GM12874 (cell line): ENCODE results near the gene XYLT2.

Experiments
- TF ChIP-seq, protein P1 (sequence below): IDR thresholded peaks from 2 replicates; pipeline ENCODE4 v1.5.1; 2011; ENCODE audit warnings: low read depth, mild to moderate bottlenecking, control low read depth, low read length, moderate library complexity; ENCODE audit not compliant: insufficient read depth

Gene XYLT2

DNA sequence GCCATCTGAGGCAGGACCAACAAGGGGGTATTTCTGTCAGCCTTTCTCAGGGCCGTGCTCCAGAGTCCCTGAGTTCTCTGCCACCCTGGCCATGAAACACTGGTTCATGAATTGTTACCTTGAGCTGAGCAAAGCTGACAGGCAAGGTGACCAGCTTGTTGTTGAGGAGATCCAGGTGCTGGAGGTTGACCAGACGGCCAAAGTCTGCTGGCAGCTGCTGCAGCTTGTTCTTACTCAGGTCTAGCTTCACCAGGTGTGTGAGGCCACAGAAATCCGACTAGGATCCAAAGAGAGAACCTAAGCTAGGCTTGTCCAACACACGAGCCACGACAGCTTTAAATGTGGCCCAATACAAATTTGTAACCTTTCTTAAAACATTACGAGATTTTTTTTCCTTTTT lies 46.7 kb downstream of the XYLT2 start:
- TF ChIP-seq, protein P1, sequence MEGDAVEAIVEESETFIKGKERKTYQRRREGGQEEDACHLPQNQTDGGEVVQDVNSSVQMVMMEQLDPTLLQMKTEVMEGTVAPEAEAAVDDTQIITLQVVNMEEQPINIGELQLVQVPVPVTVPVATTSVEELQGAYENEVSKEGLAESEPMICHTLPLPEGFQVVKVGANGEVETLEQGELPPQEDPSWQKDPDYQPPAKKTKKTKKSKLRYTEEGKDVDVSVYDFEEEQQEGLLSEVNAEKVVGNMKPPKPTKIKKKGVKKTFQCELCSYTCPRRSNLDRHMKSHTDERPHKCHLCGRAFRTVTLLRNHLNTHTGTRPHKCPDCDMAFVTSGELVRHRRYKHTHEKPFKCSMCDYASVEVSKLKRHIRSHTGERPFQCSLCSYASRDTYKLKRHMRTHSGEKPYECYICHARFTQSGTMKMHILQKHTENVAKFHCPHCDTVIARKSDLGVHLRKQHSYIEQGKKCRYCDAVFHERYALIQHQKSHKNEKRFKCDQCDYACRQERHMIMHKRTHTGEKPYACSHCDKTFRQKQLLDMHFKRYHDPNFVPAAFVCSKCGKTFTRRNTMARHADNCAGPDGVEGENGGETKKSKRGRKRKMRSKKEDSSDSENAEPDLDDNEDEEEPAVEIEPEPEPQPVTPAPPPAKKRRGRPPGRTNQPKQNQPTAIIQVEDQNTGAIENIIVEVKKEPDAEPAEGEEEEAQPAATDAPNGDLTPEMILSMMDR, result no peak

DNA sequence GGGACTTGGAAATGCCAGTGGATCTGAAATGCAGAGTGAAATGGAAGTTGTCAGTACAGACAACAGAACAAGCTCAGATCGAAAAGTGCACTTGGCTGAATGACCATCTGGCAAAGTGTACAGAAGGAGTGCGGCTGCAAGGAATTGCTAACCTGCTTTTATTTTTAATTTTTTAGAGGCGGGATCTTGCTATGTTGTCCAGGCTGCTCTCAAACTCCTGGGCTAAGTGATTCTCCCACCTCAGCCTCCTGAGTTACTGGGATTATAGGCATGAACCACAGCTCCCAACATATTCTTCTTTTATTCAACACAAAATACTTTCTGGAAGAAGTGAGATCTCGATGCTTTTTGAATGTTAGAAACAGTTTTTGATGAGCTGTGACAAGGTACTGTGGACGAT lies 47.8 kb downstream of the XYLT2 start:
- TF ChIP-seq, protein P1, result no peak

GRCh38 chr17:50394711-50395110 lies 48.8 kb downstream of the XYLT2 start:
- TF ChIP-seq, protein P1, result no peak

DNA sequence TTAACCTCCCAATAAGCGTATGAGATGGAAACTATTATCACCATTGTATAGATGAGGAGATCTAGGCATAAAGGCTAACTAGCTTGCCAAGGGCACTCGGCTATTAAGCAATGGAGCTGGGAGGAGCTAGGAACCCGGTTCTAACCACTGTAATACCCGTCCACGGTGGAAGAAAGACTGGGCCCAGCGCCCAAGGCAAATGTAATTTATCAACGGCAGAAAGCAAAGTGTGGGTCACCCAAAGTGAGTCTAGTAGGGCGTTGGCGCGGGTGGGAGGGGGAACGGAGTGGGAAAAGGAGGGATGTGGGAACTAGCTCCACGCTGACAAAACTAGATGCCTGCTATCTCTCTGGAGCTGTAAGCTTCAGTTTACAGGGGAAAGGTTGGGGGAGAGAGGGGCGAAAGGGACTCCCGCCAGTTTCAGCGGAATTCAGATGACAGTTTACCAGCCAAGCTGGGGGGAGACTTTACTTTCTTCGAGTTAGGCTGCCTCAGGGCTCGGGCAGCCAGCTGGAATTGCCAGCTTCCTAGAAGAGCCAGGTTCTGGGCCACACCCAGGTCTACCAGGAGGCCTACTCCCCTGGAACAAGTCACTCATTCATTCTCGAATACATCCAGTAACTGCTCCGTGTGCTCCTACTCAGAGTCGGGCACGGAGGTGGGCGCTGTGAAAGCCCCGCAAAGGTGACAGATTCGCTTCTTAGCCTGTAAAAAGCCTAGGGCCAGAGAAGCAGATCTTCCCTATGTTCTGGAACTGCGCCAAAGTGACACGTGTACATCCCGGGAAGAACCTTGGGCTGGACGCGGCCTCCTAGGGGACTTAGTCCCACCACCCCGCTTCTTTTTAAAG lies 50.6 kb downstream of the XYLT2 start:
- TF ChIP-seq, protein P1, result no peak

DNA sequence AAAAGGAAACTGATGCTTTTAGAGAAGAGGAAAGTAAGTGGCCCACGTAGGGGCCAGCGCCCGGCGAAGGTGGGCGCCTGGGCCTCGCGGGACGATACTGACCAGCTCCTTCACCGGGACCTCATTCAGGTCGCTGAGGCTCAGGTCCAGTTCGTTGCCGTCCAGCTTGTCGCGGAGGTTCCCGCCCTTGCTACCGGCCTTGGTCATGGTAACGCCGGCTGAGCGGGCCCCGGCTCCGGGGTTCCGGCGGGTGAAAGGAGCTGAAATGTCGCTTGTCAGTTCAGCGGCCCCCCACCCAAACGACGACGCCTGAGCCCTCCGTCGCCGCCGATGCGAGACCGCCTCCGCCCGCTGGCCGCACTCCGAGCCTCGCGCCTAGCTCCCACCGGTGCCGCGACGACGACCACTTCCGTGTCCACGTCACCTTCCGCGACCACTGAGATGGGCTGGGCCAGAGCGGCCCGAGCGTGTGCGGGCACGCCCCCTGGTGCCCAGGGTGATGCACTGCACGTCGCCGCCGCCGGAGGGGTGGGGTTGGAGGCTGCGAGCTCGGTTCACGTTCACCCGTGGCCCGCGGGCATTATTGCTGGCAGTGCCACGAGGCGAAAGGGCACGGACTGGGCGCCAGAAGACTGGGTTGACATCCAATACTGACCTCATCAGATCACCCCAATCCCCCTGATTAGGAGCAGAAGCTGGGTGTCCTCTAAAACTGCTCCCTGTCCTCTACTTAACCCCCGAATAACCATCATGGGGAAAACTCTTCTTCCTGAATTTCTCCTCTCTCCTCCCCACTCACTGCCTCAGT lies 51.4 kb downstream of the XYLT2 start, which contains the start of gene LRRC59:
Gene LRRC59 (minus strand): TSS at position 413 of the 808 bp plus-strand sequence. CDS start 206 bp downstream, at position 207.
- TF ChIP-seq, protein P1, result peak; percentile 100

DNA sequence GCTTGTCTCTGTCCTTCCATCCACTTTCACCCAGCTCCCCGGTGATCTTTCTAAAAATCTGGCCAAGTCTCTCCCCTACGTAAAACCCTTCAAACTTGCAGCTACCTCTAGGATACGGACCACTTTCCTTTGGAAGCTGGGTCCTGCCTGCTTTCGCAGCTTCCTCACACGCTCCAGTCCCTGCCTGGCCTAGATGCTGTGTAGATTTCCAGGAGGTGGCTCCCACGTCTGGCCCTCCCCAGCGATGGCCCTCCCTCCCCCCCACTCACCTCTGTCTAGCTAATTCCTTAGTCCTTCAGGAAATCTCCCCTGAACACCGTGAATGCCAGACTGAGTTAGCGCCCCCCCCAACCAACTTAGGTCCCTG lies 52.0 kb downstream of the XYLT2 start:
- TF ChIP-seq, protein P1, result no peak

DNA sequence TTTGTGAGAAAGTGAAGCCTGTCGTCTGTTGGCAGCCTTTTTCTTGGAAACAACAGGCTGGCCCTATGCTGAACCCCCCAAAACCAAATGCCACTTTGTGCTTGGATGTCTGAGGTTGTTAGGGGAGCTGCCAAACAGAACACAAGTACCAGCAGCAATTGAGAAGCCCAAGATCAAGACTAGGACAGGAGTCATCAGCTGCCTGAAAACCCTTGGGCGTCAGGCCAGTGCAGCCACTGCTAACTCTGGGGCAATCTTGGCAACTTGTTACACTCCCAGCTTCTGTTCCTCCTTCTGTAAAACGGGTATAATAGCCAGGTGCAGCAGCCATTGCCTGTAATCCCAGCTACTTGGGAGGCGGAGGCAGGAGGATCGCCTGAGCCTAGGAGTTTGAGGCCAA lies 60.7 kb downstream of the XYLT2 start:
- TF ChIP-seq, protein P1, result no peak
